GM12875 (cell line): Measurements from ENCODE around the gene PABPC3.

Source experiments
- H3K4me3 ChIP-seq: one replicate; pipeline ENCODE4 v1.5.1; 2011; ENCODE audit warnings: low read depth, low read length, control low read depth
- TF ChIP-seq, protein P1 (sequence below): IDR thresholded peaks from 2 replicates; pipeline ENCODE4 v1.5.1; 2011; ENCODE audit warnings: low read depth, mild to moderate bottlenecking, control low read depth, inconsistent platforms, low read length, moderate library complexity, borderline replicate concordance; ENCODE audit not compliant: insufficient read depth

Gene PABPC3

DNA sequence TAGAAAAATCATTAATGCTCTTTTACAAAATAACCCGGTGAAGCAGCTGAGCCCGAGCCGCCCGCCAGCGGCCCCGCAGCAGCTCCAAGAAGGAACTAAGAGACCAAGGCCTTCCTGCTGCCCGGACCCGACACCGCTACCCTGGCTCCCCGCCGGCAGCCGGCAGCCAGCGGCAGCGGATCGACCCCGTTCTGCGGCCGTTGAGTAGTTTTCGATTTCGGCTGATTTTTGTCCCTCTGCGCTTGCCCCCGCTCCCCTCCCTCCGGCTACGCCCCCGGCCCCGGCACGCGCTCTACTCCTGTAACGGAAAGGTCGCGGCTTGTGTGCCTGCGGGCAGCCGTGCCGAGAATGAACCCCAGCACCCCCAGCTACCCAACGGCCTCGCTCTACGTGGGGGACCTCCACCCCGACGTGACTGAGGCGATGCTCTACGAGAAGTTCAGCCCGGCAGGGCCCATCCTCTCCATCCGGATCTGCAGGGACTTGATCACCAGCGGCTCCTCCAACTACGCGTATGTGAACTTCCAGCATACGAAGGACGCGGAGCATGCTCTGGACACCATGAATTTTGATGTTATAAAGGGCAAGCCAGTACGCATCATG is at the start of gene PABPC3:
TSS of gene PABPC3 (plus strand) at position 286 of the 603 bp plus-strand sequence. CDS start at position 349, 63 bp downstream.
- peak within 1 kb of the TSS; percentile 44 for H3K4me3 ChIP-seq
- TF ChIP-seq, protein P1, sequence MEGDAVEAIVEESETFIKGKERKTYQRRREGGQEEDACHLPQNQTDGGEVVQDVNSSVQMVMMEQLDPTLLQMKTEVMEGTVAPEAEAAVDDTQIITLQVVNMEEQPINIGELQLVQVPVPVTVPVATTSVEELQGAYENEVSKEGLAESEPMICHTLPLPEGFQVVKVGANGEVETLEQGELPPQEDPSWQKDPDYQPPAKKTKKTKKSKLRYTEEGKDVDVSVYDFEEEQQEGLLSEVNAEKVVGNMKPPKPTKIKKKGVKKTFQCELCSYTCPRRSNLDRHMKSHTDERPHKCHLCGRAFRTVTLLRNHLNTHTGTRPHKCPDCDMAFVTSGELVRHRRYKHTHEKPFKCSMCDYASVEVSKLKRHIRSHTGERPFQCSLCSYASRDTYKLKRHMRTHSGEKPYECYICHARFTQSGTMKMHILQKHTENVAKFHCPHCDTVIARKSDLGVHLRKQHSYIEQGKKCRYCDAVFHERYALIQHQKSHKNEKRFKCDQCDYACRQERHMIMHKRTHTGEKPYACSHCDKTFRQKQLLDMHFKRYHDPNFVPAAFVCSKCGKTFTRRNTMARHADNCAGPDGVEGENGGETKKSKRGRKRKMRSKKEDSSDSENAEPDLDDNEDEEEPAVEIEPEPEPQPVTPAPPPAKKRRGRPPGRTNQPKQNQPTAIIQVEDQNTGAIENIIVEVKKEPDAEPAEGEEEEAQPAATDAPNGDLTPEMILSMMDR: no peak

DNA sequence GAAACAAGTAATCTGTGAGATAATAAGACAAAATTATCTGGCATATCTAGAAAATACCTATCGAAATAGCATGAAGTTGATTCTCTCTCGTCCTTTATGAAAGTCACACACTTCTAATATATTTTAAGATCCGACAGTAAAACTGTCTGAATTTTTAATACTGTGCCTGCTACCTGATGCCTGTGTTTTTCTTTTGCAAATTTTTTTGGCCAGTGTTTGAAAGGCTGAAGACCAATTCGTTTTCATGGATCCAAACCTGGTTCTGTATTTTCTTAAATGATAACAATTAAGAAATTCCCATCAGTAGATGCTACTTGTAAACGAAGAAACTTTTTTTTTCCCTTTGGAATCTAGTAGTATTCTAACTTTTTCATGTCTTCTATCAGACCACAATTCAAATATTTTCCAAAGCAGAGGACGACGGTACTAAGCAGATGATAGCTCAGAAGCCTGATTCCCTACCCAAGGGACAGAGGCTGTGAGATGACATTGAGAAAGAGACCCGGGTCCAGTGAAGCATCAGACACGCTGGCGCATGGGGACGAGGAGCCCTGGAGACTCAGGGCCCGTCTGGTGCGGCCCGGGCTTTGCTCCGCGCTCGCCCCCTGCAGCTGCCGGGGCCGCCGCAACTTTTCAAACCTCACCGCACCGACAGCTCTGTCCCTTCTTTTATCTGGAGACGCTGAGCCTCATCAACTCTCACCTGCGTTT is 49.5 kb upstream of the PABPC3 start:
- TF ChIP-seq, protein P1: no peak
- no peak overlapping the region for H3K4me3 ChIP-seq

DNA sequence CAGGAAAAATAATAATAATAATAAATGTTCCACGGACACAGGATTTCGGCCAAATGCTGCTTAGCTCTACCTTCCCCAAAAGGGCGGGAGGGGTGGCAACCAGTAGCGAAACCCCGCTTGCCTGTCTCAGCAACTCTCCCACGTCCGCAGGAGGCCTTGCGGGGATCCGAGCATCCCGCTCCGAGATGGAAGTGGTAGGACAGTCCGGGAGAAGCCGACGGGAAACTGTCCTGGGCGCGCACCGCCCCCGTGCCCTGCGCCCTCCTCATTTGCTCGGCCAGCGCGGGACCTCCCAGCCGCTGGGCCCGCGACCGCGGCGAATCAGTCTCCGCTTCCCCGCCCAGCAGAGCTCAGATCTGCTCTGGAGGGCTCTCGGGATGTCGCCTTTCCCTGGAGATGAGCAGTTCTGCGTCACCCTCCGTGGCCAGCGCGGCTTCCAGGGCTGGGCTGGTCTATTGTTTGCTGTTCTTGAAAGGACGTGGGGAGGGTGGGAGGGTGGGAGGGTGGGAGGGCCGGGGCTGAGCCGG is 48.9 kb upstream of the PABPC3 start:
- TF ChIP-seq, protein P1: no peak
- no peak overlapping the region for H3K4me3 ChIP-seq

DNA sequence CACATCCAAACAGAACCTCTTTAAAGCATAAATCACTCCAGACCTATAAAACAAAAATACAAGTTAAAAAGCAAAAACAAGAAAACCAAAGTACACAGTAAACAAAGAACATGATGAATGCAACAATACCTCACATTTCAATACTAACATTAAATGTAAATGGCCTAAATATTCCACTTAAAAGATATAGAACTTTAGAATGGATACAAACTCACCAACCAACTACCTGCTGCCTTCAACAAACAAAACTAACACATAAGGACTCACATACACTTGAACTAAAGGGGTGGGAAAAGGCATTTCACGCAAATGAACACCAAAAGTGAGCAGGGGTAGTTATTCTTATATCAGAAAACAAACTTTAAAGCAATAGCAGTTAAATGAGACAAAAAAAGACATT is 44.9 kb upstream of the PABPC3 start:
- no peak overlapping the region for H3K4me3 ChIP-seq
- TF ChIP-seq, protein P1: no peak

DNA sequence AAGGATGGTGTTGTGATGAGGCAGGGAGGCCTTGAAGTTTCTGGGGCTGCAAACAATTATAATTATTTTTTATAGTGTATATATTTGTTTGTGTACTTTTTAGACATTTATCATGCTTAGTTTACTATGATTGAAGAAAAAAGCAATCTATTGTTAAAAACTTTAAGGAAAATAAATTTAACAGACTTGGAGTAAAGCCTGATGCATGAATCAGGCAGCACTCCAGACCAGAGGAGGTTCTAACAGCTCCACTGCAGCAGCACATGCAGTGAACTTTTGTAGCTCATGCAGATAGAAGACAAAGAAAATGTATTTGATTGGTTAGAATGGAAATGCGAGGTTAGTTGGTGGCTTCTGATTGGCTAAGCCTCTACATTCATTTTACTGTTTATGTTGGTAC is 36.8 kb upstream of the PABPC3 start:
- TF ChIP-seq, protein P1: no peak

DNA sequence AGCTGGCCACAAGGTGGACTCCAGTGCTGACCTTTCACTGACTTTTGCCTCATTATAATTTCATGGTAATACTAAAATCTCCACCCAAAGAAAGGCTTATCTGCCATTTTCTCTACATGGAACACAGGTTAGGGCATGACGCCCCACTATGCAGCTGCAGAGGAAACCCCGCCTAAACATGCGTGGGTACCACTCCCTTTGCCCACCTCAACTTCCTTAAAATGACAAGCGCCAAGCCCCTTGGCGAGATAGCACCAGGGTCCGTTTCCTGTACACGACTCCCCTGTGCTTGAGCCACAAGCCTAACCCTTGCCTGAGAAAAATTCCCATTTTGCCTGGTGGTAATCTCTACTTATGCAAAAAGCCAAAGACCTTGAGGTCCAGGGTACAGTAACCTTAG is 36.0 kb upstream of the PABPC3 start:
- no peak overlapping the region for H3K4me3 ChIP-seq
- TF ChIP-seq, protein P1: no peak

More for the DNA sequence above, 36.8 kb upstream of the PABPC3 start:
- H3K4me3 ChIP-seq: no peak overlapping the region

DNA sequence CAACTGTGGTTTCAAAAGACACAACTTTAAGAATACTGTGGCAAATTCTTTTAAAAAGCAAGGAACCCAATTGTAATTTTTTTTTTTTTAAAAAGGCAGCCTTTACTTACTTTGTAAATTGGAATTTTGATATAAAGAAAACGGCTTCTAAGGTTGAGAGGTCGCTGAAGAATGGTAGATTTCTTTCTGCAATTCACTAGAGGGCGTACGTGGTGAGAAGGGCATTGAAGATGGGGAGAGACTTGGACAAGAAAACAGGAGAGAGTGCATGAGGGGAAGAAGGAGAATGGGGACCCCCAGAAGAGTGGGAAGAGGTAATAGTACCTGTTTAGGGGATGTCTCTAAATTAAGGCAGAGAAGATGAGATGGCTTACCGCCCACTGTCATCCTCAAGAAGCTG is 33.5 kb upstream of the PABPC3 start:
- no peak overlapping the region for H3K4me3 ChIP-seq
- TF ChIP-seq, protein P1: no peak
